Stimulated activated CD4-positive, alpha-beta T cell treated with anti-CD3 and anti-CD28 coated beads, TNF-alpha, amount 100 ng/mL, for 24 hours (primary cell): ENCODE measurements around the gene CCNK.

Experiments
- DNase-seq, 3 experiments: peaks; one replicate each; pipeline ENCODE4 v3.0.0-alpha.2; 2020; ENCODE audit warnings: low read depth in 3 of 3

The CCNK gene

DNA sequence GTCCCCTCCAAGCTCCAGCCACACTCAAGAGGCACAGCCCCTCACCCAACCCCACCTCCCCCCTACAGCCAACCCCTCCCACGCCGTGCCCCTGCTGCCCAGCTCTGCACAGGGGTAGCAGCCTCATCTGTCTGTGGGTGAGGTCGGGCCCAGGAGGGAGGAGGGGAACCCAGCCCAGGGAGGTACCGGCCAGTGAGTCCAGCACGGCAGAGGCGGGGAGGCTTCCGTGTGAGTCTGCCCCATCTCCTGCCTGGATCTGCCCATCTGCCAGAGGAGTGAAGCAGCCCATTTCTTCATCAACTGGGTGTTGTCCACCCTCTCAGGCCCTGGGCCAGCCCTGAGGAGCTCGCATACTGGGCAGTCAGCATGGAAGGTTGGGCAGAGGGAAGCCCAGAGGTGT, 54.2 kb downstream of the CCNK start:
- DNase-seq, result no peak

DNA sequence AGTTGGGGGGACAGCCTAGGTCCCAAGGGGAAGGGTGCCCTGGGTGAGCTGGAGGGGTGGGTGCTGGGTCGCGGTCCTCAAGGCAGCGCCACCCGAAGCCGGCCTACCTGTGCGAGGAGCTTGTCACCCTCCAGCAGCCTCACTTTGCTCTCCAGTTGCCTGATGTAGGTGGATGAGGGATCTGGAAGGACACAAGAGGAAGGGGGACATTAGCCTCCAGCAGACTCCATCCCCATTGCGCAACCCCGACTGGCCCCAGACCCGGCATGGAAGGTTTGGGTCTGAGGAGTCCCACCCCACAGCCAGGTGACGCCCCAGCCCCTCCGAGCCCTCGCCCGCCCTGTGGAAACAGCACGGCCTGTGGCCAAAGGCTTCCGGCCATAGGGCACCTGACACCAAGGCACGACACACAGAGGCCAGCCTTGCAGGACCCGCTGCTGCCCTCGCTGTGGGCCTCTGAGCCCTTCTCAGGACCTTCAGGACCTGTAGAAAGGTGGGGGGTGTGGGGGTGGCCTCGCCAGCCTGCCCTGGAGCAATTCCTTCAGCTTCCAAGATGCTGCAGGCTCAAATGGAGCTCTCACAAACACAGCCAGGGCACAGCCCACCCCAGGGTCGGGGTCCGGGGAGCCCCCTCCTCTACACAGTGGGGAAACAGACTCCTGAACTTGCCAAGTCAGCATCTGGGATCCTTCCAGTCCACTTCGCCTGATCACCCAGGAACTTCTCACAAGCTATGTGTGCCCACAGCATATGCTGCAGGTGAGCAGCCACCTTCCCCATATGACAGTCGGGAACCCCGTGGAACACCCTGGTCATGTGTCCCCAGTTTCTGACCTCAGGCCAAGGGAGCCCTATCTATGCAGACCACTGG, 54.9 kb downstream of the CCNK start:
- no peak for DNase-seq

DNA sequence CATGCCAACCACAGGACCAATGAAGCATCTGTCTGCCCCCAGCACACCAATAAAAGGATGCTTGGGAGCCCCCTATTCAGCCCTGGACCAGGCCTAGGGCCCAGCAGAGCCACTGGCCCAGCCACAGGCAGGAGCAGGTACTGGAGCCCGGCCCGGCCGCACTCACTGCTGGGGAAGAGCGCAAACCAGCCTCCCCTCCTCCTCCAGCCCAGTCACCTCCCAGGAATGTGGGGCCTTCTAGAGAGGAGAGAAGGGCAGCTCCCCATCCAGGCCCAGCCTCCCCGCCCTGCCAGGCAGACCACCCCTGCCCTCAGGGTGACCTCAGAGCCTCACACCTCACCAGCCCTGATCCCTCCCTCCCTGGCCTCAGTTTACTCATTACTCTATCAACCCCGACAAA, 56.2 kb downstream of the CCNK start:
- no peak for DNase-seq

DNA sequence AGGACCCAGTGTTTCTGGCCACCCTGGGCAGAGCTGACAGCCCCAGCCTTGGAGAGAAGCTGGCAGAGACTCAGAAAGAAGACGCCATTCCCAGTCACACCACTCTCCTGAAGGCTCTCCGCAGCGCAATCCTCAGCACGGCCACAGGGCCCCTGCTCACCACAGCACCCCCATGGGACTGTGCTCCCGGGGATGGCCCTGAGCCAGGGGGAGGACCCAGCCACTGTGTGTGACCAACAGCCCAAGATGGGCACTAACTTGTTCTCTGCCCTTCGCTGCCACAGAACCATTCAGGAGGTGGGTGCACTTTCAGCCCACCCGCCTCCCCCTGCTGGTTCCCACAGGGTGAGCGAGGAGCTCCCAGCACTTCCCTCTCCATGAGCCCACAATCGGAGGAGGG, 57.1 kb downstream of the CCNK start:
- DNase-seq, result no peak

DNA sequence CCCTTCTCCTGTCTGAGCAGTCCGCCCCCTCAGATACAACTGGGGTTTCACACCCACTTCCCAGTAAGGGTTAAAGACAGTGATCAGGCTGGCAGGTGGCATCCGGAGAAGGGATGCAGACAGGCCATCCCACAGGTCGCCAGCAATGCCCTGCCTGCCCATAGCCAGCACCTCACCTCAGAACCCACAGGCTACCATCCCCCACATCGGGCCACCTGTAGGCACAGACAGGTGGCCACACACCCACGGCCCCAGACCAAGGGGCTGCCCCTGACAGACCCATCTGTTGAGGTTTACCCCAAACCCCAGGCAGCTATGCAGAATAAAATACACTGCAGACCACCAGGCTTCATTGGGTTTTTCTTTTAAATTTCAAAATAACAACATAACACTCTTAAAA, 57.5 kb downstream of the CCNK start:
- DNase-seq, result no peak

DNA sequence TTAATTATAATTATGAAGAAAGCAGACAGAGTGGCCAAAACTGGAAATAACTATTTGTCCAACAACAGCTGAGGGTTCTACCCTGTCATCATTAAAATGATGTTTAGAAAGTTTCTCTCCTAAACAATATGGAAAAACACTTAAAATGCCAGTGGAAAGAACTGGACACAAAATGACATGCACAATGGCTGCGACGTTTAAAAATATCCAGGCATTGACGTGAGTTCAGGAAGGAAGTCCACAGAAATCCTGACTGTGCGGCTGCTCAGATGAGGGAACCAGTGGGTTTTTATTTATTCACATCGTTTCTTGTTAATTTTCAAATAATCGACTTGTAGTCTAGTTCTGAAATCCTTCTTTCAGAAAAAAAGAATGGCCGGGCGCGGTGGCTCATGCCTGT, 58.3 kb downstream of the CCNK start:
- no peak for DNase-seq

DNA sequence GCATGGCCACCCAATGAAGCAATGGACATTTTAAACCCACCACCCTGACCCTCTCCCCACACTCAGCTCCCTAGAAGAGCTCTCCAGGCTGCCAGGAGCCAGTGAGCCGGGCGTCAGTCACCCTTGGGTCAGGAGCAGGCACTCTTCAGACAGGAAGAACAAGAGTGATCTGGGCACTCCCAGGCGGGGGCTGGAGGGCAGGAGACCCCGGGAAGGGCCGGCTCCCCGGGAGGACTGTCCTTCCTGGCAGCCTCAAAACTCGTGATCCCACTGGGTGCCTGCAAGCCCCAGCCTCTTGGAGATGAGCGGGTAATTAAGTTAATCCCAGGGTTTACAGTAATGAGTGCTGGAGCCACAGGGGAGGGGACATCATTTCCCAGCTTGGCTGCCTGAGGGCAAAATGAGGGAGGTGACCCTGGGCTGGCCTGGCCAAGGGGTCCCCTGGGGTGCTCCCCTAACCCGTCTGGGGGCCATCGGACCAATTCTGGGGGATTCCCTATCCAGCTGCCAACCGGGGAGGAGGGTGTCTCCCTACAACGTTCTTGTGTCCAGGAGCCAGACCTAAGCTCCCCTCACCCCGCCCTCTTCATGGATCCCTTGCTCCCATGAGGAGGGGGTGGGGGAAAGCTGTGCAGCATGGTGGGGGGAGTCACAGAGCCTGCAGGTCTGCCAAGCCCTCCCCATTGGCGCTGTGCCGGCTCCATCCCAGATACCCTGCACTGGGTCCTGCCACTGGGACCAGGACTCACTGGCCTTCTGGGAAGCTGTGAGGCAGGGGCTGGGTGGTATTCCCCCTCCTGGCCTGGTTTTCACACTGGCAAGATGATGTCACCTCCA, 59.2 kb downstream of the CCNK start:
- DNase-seq, result no peak

DNA sequence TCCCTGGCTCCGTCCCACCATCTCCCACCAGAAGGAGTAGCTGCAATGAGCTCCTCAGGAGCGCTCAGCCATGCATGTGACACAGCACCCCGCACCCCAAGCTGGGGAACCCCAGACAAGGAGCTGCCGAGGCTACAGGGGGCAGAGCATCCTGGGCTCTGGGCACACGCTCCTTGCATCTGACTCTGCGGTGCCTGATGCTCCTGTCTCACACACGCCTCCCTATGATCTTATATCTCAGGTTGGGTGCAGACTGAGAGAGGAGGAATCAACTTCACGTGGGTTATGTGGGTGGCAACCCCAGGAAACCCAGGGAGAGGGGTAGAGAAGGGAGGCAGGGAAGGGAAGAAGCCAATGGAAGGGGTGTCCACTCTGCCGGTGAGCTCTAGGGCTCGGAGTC, 60.0 kb downstream of the CCNK start:
- DNase-seq, result no peak

DNA sequence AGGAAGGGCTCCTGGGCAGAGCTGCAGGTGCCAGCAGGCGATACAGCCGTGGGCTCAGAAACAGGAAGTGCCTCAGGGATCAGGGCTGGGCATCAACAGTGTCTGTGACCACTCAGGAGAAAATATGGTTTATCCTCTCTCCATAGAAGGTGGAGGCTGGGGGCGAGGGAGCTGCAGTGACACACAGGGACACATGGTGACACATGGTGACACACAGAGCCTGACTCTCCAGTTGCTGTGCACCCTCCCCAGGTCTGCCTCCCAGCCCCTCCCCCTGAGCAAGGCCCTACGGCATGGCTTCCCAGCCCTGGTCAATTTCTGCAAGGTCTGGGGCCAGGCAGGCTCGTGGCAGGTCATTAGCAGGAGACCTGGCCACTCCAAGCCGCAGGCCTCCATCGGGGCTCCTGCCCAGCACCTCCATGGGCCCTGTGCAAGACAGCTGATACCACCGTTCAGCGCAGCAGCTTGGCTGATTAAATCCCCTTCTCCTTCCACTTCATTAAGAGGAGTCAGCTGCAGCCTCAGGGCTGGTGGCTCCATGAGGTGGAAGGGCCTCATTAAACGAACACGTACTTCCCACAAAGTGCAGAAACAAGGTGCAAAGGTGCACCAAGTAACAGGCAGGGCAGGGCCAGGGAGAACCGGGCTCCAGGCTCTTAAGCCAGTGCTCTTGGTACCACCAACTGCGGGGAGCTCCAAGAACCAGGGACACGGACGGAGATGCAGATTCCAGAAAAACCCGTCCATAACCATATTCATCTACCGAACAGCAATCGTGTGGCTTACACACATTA, 60.7 kb downstream of the CCNK start:
- no peak for DNase-seq

DNA sequence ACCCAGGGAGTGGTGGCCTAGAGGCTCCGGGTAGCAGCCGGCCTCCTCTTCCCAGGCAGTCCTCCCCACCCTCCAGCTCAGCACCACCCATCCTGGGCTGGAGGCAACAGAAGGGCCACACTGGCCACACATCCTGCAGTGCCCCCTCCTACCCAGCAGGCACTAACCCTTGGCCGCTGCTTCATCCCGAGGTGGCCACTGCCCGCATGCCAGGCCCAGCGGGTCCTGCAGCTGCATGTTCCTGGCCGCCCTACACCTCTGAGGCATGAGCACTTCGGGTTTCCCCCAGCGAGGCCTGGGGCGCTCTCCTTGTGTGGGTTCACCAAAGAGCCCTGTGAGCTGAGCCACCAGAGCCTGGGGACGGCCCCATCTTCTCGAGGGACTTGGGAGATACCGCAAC, 61.4 kb downstream of the CCNK start:
- no peak for DNase-seq

DNA sequence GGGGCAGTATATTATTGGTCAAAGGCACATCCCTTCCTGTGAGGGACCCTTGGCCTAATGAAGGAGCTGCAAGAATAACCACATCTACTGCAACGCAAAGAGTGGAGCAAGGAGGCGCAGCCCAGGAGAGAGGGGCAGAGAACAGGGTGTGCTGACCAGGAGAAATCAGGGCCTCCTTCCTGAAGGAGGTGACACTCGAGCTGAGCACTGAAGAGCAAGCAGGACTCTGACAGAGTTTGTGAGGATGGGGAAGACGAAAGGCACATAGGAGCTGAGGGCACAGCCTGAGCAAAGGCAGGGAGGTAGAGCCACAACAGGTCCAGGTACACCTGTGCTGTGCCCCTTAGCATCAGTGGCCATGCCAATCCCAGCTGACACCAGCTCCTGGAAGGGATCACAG, 62.2 kb downstream of the CCNK start:
- DNase-seq, result no peak

DNA sequence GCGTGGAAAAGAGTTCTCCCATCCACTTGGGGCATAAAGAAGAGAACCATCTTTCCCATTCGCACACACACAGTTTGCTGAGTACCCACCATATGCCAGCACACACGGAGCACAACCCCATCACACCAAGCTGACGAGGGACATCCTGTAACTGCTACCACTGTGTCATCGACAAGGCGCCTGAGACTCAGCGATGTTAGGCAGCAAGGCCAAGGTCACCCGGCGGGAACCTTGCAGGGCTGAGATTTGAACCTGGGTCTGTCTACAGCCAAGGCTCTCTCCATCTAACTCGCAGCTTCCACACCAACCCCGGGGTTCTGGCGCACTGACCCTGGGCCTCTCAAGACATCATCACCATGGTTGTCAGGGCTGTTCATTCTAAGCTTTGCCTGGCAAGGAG, 62.8 kb downstream of the CCNK start:
- no peak for DNase-seq

DNA sequence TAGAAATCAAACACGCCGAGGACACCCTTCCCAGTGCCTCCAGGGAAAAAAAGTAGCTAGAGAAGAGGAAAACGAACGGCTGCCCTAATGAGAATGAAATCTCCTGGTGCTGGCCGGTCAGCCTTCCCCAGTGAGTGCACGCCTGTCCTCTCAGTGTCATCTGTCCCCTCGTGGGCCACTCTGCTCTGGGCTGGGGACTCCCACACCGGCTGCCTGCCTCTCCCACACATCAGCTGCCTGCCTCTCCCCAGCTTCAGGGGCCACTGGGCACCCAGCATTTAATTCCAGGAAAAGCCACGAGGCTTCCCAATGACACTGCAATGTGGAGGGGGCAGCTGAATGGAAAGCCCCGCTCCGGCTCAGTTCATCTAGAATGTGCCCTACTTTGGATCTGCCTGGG, 63.8 kb downstream of the CCNK start:
- DNase-seq, result no peak

DNA sequence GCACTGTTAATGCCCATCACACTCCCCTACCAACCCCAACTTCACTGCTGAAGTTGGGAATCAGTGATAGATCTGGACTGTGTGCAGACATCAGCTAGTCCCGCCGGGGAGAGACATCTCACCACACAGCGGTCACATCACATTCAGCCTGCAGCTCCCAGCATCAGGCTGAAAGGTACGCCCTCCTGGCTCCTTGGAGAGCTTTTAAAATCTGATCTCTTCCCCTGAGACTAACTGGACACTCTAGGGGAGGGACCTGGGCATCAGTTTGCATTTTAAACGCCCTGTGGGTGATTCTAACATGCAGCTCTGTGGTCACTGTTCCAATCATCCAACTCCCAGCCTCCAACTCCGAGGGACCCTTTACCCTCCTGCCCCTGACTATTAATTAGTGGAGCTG, 64.4 kb downstream of the CCNK start:
- DNase-seq, result no peak

DNA sequence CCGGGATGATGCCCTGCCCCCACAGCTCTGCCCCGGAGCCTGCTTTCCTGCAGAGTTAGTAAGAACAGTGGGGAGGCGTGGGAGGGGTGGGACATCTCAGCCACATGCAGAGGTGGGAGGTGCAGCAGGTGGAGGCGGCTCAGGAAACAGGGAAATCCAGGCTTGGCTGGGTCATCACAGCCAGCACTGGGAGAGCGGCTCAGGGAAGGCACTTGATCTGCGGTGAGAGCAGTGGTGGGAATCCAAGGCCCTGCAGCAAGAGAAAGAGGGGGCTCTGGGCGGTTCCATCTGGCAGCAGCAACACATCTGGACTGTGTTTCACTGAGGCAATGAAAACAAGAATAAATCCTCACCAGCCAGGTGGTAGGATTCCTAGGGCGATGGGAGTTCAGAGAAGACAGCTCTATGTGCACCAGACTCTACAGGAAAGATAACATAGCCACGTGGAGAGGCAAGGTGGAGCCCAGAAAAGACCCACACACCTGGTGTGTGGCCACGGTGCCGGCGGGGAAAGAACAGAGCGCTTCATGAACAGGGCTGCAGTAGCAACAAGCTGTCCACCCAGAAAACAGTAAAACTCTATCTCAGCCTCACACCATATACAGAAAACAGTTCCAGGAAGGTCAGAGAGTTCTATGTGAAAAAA, 65.1 kb downstream of the CCNK start:
- DNase-seq, result no peak

DNA sequence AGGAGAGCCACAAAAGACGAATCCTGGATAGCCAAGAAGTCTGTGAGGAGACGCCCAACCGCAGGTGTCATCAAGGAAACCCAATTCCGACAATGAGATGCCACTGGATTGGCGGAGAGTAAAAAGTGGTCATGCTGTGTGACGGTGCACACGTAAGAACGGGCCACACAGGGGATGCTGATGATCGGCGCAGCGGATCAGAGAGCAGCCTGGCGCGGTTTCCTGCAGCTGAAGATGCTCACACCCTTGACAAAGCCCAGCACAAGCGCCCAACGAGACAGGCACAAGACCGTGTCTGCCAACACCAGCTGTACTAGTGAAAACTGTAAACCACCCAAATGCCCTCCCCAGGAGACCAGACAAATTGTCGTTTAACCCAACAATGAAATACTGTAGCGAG, 67.0 kb downstream of the CCNK start:
- DNase-seq, result no peak

DNA sequence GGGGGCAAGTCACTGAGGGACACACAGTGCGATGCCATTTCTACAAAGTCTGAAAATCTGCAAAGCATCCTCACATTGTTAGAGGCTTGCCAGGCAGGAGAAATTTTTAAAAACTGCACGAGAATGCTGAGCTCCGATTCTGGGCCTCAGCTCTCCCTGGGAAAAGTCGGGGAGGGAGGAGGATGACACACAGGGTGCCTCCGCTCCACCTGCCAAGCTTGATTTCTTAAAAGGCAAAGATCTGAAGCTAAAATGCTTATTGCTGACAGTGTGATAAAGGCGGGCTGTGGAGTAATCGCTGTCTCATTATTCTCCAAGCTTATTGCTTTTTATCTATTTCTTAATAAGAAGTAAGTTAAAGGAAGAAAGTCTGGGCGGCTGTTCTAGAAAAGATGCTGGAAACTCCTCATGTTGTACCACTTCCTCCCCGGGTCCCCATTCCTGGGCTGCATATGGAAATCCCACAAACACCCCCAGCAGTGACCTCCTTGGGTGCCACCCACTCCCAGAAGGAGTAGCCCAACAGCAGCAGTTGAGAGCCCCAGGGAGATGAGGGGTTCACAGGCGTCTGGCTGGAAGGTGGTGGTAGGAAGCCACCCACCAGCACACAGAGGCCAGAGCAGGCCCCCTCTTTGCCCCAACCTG, 67.8 kb downstream of the CCNK start:
- no peak for DNase-seq

DNA sequence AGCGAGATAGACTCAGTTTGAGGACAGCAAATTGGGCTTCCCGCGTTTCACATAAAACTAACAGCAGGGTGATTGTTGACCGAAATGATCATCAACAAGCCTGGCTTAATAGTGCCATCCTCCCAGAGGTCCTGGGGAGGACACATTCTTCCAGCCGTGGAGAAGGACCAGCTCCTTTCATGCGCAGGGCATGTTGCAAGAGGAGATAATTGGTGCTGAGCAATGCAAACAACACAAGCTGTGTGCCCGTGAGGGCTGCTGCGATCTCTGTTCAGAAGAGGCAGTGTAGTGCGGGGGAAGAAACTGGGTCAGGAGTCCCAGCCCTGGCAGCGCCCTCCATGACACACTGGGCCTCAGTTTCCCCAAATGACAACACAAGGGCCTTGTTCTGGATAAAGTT, 68.5 kb downstream of the CCNK start:
- no peak for DNase-seq

DNA sequence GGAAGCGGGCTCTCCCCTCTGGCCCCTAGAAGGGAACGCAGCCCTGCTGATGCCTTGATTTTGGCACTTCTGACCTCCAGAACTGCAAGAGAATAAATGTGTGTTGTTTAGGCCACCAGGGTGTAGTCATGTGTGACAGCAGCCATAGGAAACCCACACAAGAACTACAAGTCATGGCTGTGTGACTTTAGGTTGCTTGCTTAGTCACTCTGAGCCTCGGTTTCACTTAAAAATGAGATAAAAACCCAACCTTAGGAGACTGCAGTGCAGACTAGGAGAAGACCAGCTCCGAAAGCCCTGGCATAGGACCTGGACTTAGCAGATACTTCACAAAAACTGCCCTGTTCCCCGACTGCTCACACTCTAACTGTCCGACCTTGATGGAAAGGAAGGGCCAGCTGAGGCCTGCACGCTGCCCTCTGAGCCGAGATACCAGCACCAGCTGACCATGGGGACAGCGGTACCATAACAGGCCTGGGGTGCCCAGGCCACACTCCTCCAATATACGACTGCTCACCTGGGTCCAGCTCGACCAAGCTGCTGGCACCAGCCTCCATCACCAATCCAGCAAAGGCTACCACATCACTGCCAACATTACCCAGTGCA, 69.3 kb downstream of the CCNK start:
- DNase-seq, result no peak

DNA sequence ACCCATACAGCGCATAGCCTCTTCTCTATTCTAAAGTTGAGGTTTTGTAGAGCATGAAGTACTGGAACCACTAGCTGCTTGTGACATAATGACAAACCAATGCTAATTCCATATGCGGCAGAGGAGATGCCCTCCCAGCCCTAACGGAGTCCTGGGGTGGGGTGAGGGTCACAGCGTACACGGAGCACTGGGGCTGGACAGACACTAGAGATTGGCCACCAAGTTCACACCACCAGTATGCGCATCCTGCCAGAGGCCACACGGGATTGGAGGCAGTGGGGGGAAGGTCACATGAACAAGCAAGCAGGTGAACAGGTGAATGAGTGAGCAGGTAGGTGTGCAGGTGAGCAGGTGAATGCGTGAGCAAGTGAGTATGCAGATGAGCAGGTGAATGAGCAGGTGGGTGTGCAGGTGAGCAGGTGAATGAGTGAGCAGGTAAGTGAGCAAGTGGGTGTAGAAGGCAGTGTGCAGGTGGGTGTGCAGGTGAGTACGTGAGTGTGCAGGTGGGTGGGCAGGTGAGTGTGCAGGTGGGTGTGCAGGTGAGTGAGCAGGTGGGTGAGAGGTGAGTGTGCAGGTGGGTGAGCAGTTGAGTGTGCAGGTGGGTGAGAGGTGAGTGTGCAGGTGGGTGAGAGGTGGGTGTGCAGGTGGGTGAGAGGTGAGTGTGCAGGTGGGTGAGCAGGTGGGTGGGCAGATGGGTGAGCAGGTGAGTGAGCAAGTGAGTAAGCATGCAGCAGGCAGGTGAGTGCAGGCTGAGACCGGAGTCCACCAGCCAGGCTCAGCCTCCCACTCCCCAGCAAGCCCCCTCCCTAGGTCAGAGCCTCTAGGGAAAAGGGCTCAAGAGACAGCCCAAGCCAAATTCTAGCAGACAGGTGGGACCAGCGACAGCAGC, 70.1 kb downstream of the CCNK start:
- DNase-seq, result no peak
